IPS-18a (cell line): Measurements from ENCODE around the gene RIPK1.
"Not testable (repeated sequence)": the region's sequence is repeated elsewhere in the genome, so short reads cannot be mapped to it uniquely, and the experiment has no call there.

ENCODE experiments used
- H3K27ac ChIP-seq: one replicate; pipeline ENCODE4 v1.5.1; 2013; ENCODE audit warnings: low read length
- H3K27me3 ChIP-seq: one replicate; pipeline ENCODE4 v1.6.1; 2013; ENCODE audit warnings: mild to moderate bottlenecking, low read length; ENCODE audit not compliant: control insufficient read depth, insufficient read depth
- H3K36me3 ChIP-seq: one replicate; pipeline ENCODE4 v1.6.1; 2013; ENCODE audit warnings: low read depth, low read length; ENCODE audit not compliant: control insufficient read depth
- H3K4me1 ChIP-seq: one replicate; pipeline ENCODE4 v1.6.1; 2013; ENCODE audit warnings: low read depth, low read length; ENCODE audit not compliant: control insufficient read depth
- H3K4me3 ChIP-seq: one replicate; pipeline ENCODE4 v1.5.1; 2013; ENCODE audit warnings: low read length
- H3K9ac ChIP-seq: one replicate; pipeline ENCODE4 v1.6.1; 2013; ENCODE audit warnings: mild to moderate bottlenecking, low read length, moderate library complexity
- H3K9me3 ChIP-seq: one replicate; pipeline ENCODE4 v1.6.1; 2013; ENCODE audit warnings: low read depth, low read length; ENCODE audit not compliant: control insufficient read depth

RIPK1 gene

DNA sequence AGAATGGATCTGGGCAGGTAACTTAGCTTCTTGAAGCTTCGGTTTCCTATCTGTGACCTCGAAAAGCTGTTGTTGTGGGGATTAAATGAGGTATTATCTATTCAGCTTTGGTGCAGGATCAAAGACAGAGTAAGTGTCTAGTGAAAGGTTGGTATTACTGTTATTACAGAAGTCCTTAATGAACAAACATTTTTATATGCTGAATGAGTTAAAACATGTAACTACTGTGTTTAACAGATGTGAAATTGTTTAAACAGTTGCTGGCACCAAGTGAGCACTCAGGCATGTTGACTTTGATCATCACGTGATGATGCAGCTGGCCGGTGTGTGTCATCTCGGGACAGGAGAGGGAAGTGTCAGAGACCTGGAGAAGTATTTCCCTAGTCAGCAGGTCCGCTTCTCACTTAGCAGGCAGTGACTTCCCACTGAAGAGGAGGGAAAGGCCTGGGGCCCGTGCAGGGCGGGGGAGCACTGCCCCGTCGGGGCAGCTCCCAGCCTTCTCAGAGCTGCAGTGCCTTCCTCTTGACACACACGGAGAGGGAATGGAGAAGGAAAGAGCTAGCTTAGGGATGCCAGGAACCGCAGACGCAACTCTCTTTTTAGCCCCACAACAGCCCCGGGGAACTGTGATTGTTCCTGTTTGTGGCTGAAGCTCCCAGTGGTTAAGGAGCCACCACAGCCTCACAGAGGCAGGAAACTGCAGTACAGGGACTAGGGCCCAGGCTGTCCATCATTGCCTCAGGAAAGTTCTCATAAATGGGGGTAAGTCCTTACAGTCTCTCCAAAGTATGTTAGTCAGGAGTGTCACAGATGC is 71.0 kb downstream of the RIPK1 start:
- H3K36me3 ChIP-seq = peaks cover 54% of the 10 kb centered on the region
- no peak overlapping the region for H3K9ac ChIP-seq
- no peaks in the 10 kb centered on the region for H3K27me3 ChIP-seq
- H3K27ac ChIP-seq = no peak overlapping the region
- H3K4me1 ChIP-seq = peaks cover 3% of the 10 kb centered on the region
- H3K9me3 ChIP-seq = no peaks in the 10 kb centered on the region
- no peak overlapping the region for H3K4me3 ChIP-seq

DNA sequence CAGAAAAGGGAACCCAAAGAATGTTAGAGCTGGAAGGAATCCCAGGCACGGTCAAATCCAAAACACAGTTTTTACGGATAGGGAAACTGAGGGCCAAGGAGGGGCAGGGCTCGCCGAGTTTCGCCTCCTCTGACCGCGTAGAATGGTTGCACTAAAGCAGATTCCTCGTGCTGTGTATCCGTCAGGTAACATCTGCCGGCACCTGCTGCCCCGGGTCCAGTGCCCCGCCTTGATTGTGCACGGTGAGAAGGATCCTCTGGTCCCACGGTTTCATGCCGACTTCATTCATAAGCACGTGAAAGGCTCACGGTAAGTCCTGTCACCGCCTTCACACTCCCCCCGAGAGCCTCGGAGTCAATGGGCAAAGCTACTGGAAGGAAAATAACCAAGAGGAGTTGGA is 71.9 kb downstream of the RIPK1 start:
- H3K27ac ChIP-seq = no peak overlapping the region
- H3K36me3 ChIP-seq = peaks cover 58% of the 10 kb centered on the region
- H3K9me3 ChIP-seq = no peaks in the 10 kb centered on the region
- no peaks in the 10 kb centered on the region for H3K27me3 ChIP-seq
- no peak overlapping the region for H3K9ac ChIP-seq
- peaks cover 3% of the 10 kb centered on the region for H3K4me1 ChIP-seq
- no peak overlapping the region for H3K4me3 ChIP-seq

DNA sequence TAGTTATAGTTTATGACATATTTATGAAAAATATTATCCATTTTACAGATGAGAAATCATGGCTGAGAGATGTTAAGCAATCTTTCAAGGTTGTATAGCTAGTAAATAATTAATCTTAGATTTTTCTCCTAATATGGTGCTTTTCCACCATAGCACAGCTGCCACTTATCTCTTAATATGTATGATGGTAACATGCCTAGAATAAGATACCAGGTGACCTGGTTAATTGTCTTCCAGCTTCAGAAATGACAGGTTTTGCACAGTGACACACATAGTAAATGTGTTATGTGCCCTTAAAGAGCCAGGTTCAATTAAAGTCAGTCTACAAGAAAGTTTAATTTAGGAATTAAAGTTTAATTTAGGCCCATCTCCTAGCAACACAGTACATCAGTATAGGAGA is 74.2 kb downstream of the RIPK1 start:
- Histone ChIP-seq H3K9ac (no peak overlapping the region), H3K4me3 (no peak overlapping the region), H3K36me3 (peaks cover 43% of the 10 kb centered on the region)

DNA sequence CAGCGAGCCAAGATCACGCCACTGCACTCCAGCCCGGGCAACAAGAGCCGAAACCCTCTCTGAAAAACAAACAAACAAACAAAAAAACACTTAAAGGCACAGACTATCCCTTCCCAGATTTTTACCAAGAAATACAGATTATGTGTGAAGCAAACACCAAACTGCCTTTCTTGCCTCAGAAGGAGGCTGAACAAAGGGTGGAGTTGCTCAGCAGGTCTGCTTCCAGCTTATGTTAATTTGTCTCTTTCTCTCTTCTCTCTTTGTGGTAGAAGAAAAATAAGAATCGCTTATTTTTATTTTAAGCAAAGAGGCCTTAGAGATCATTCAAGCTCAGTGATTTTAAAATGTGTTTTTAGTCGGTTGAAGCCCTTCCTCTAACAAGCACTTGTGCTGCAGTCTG is 74.9 kb downstream of the RIPK1 start:
- Histone ChIP-seq H3K27ac (no peak overlapping the region), H3K9ac (no peak overlapping the region), H3K27me3 (no peaks in the 10 kb centered on the region), H3K4me1 (no peaks in the 10 kb centered on the region), H3K36me3 (peaks cover 43% of the 10 kb centered on the region), H3K9me3 (no peaks in the 10 kb centered on the region), H3K4me3 (no peak overlapping the region)

More for the DNA sequence above, 74.2 kb downstream of the RIPK1 start:
- Histone ChIP-seq H3K27me3 (no peaks in the 10 kb centered on the region), H3K4me1 (no peaks in the 10 kb centered on the region), H3K27ac (no peak overlapping the region), H3K9me3 (no peaks in the 10 kb centered on the region)

DNA sequence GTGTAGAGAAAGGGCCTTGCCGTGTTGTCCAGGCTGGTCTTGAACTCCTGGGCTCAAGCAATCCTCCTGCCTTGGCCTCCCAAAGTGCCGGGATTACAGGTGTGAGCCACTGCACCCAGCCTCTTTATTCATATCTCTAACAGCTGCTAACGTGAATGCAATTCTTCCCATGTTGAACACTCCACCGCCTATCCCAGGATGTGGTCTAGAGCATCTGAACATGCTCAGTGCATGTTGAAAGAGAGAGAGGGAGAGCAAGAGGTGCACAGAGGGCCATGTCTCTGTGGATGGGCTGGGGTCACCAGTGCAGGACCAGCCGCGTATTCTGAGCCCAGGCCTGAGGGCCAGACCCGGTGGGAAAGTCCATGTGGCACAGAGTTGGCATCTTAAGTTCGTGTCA is 76.3 kb downstream of the RIPK1 start:
- Histone ChIP-seq H3K36me3 (peaks cover 30% of the 10 kb centered on the region), H3K27me3 (no peaks in the 10 kb centered on the region), H3K9me3 (no peaks in the 10 kb centered on the region), H3K4me1 (no peaks in the 10 kb centered on the region), H3K9ac (no peak overlapping the region), H3K27ac (no peak overlapping the region), H3K4me3 (no peak overlapping the region)

DNA sequence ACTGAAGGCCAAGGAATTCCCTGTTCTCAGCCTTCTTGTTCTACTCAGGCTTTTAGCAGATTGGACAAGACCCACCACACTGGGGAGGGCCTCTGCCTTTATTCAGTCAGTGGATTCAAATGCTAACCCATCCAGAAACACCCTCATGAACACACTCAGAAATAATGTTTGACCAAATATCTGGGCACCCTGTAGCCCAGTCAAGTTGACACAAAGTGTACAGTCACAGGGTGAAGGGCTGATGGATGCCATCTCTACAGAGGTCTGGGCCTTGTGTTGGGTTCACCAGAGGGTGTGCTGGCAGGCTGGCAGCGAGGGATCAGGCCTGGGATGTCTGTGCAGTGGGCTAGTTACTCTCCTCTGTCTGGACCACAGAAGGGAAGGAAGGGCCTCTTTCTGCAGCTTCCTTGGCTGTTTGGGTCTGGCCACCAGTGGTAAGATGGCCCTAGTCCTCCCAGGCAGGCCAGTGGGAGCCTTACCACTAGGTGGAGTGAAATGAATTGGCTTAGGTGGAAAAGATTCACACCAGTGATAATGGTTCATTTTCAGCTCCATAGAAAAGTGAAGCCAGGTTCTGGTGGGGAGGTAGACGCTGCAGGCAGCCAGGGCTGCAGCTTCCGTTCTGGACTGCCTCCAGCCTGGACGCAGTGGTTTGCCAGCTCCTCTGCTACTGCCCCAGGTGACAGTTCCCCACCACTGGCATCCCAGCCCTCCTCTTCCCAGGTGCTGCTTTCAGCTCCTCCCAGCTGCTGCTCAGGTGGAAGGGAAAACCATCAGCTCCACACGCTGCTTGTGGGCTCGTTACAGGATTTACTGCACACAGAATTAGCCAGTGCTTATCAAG is 79.8 kb downstream of the RIPK1 start:
- H3K27ac ChIP-seq = no peak overlapping the region
- peaks cover 28% of the 10 kb centered on the region for H3K36me3 ChIP-seq
- no peak overlapping the region for H3K4me3 ChIP-seq
- no peaks in the 10 kb centered on the region for H3K4me1 ChIP-seq
- no peaks in the 10 kb centered on the region for H3K9me3 ChIP-seq
- no peak overlapping the region for H3K9ac ChIP-seq
- no peaks in the 10 kb centered on the region for H3K27me3 ChIP-seq

DNA sequence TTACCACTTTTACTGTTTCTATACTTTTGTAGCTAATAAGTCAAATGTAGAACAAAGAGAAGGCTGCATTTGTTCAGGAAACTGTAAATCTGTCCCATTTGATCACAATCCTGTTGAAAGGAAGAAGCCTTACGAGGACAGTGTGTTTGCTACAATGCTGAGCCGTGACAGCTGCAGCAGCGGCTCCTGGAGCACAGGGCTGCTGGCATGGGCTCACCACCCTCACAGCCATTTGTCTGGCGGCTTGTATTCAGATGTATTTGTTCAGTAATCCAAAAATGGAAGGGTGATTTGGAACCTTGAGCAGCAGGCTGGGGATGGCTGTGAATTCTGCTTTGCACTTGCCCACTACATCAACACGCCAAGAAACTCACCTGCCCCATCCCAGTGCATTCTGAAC is 83.4 kb downstream of the RIPK1 start:
- H3K36me3 ChIP-seq = peaks cover 41% of the 10 kb centered on the region
- H3K4me1 ChIP-seq = no peaks in the 10 kb centered on the region
- H3K27me3 ChIP-seq = no peaks in the 10 kb centered on the region
- H3K9ac ChIP-seq = no peak overlapping the region
- H3K4me3 ChIP-seq = no peak overlapping the region
- no peaks in the 10 kb centered on the region for H3K9me3 ChIP-seq
- no peak overlapping the region for H3K27ac ChIP-seq

DNA sequence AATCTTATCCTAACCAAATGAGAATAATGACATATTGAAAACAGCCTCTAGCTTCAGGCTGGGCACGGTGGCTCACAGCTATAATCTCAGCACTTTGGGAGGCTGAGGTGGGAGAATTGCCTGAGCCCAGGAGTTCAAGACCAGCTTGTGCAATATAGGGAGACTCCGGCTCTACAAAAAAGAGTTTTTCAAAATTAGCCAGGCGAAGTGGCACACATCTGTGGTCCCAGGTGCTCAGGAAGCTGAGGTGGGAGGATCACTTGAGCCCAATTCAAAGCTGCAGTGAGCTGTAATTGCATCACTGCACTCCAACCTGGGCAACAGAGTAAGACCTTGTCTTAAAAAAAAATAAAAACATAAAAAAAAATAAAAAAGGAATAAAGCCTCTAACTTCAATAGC is 84.4 kb downstream of the RIPK1 start:
- no peaks in the 10 kb centered on the region for H3K9me3 ChIP-seq
- no peak overlapping the region for H3K4me3 ChIP-seq
- H3K27ac ChIP-seq = no peak overlapping the region
- no peak overlapping the region for H3K9ac ChIP-seq
- no peaks in the 10 kb centered on the region for H3K4me1 ChIP-seq
- H3K36me3 ChIP-seq = peaks cover 39% of the 10 kb centered on the region
- no peaks in the 10 kb centered on the region for H3K27me3 ChIP-seq

DNA sequence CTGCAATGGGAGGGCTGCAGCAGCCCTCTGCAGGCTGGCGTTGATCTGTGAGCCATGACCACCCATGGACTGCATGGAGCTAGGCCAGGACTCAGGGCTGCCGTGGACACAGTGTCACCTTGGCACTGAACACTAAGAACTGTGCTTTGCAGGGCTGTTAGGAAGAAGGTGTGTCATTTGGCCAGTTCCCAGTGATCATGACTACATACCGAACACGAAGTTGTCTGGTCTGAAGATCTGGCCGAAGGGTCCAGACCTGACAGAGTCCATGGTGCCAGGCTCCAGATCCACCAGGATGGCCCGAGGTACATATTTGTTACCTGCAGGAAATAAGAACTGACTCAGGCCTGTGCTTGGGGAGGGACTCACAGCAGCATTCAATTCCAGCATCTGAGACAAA is 87.1 kb downstream of the RIPK1 start:
- H3K9ac ChIP-seq, H3K27ac ChIP-seq: not testable (repeated sequence)

DNA sequence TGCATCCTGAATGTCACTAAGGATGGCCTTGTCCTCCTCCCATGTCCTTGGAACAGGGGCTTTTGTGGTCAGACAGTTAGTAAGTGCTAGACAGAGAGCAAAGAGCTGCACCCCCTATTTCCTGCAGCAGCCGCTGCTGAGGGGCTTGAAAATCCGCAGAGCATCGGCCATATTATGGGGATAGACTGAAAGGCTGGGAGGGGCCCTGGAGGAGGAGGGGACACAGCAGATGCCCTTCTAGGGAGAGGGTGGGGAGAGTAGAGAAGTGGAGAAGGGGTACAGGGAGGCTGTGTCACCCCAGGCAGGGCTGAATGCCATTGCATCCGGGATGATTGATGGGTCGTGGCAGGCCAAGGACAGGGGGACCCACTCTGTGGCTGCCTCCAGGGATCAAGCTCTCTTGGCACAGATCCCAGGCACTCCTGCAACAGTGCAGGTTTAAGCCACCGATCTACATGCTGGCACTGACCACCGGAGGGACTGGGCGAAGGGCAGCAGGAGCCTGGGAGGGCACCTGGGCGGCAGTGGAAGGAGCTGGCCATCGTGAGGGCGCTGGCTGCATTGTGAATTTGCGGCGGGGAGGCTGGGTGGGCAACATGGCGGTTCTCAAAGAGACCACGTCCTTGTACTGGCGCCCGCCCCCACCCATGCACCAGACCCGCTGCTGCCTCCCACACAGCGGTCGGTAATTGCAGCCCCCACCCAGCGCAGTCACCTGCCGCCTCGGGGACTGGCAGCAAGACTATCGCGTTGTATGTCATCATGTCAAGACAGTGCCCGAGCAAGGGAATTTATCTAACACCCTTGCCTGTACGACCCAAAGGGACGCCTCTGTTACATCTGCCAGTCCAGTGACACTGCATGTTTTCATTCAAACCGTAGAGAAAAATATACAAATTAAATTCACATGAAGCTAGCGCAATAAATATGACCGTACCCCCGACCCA is 88.2 kb downstream of the RIPK1 start:
- H3K27me3 ChIP-seq, H3K27ac ChIP-seq, H3K9me3 ChIP-seq: not testable (repeated sequence)
- H3K4me3 ChIP-seq = peak overlapping the region; percentile 89
- H3K9ac ChIP-seq = peak overlapping the region; percentile 56
- peaks cover 29% of the 10 kb centered on the region for H3K36me3 ChIP-seq
- H3K4me1 ChIP-seq = peaks cover 25% of the 10 kb centered on the region

More for the DNA sequence above, 87.1 kb downstream of the RIPK1 start:
- Histone ChIP-seq H3K4me1 (peaks cover 21% of the 10 kb centered on the region), H3K36me3 (peaks cover 29% of the 10 kb centered on the region), H3K4me3 (peak overlapping the region; percentile 89)
- not testable (repeated sequence) for H3K9me3 ChIP-seq, H3K27me3 ChIP-seq
